Right lobe of liver (tissue), 4 donors: ENCODE data around the gene FOXD4L6.
"Not testable (repeated sequence)": the region's sequence is repeated elsewhere in the genome, so short reads cannot be mapped to it uniquely, and the experiment has no call there.

Experiments
- POLR2A ChIP-seq: fragments of 450-650 bp; IDR thresholded peaks from one replicate; pipeline ENCODE4 v1.6.1; 2017; ENCODE audit warnings: antibody characterized with exemption, mild to moderate bottlenecking
- TF ChIP-seq, protein P1 (sequence below), 4 donors: fragments of 200-600 bp in 3 of 4; fragments of 450-650 bp in 1 of 4; IDR thresholded peaks; one replicate each; pipeline versions ENCODE4 v1.5.1 to v1.8.0; 2016 to 2022; ENCODE audit warnings: antibody characterized with exemption in 4 of 4, mild to moderate bottlenecking in 2 of 4
- donor health status: DM: no; HTN: no; CAD: no.
- donor health status: DM: no; HTN: no; CAD: no.
- donor health status: DM: no; HTN: yes; CAD: no.

DNA sequence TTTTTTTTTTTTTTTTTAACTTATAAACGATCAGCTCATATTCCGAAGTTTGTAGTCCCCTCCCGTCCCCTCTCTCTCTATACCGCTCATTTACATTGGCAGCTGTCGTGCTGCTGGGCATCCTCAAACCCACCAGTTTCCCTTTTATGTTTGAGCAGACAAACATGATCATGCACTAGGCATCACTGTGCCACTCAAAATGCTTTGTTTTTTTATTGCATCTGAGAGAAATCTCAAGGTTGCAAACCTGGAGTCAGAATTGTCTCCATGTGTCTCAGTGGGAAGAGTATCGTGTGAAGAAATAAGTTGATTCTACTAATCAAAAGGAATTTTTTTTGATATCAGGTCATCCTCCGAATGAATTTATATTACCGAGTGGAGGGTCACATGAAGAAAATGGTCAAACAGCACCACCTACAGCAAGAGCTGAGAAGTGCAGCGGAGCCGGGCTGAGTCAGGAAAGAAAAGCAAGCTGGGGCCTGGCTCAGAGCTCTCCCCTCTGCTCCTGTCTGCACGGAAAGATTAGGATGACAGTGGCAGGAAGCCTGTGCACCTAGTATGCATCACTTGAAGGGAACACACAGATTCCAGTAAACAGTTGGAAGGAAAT is 39.9 kb downstream of the FOXD4L6 start:
- TF ChIP-seq, protein P1, sequence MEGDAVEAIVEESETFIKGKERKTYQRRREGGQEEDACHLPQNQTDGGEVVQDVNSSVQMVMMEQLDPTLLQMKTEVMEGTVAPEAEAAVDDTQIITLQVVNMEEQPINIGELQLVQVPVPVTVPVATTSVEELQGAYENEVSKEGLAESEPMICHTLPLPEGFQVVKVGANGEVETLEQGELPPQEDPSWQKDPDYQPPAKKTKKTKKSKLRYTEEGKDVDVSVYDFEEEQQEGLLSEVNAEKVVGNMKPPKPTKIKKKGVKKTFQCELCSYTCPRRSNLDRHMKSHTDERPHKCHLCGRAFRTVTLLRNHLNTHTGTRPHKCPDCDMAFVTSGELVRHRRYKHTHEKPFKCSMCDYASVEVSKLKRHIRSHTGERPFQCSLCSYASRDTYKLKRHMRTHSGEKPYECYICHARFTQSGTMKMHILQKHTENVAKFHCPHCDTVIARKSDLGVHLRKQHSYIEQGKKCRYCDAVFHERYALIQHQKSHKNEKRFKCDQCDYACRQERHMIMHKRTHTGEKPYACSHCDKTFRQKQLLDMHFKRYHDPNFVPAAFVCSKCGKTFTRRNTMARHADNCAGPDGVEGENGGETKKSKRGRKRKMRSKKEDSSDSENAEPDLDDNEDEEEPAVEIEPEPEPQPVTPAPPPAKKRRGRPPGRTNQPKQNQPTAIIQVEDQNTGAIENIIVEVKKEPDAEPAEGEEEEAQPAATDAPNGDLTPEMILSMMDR (IDR thresholded peaks at IDR 0.05), result peak; percentile 6 to 45 (median 40)
- TF ChIP-seq POLR2A, result not testable (repeated sequence)
